ENCODE data around the gene IGFBP4. TPM values are rescaled to one million over a fixed set of nuclear protein-coding genes. Genes with fewer than 3 reads are reported as not detected.

The IGFBP4 gene
- total and polyA plus RNA-seq, 4 donors = 74.1 to 649 (median 238) TPM

- Histone ChIP-seq H3K4me3 (ENCODE audit: low read depth in 1 of 3, low read length in 3 of 3) (no peak overlapping the region), H3K36me3 (ENCODE audit: control insufficient read depth in 4 of 4, insufficient read depth in 3 of 4, low read depth in 1 of 4, low read length in 3 of 4) (no peaks in the 10 kb centered on the region), H3K27ac (ENCODE audit: low read depth in 1 of 2, low read length in 2 of 2) (no peak overlapping the region), H3K27me3 (ENCODE audit: control insufficient read depth in 4 of 4, insufficient read depth in 4 of 4, low read length in 3 of 4) (no peaks in the 10 kb centered on the region), H3K4me1 (ENCODE audit: control insufficient read depth in 4 of 4, insufficient read depth in 4 of 4, low read length in 3 of 4) (peaks cover 0 to 10% (median 4%) of the 10 kb centered on the region in 4 donors), H3K9ac (ENCODE audit: low read depth in 1 of 2, low read length in 2 of 2) (no peak overlapping the region), H3K9me3 (ENCODE audit: control insufficient read depth in 4 of 4, low read length in 3 of 4) (no peaks in the 10 kb centered on the region)
- no peak for TF ChIP-seq REST (IDR thresholded peaks at IDR 0.05)
- no peak for TF ChIP-seq FOXA1 (IDR thresholded peaks at IDR 0.05)
- TF ChIP-seq CTCF (IDR thresholded peaks at IDR 0.05; ENCODE audit: low read depth, low read length, missing input control) = no peak
- TF ChIP-seq MAX (IDR thresholded peaks at IDR 0.05) = no peak
- TF ChIP-seq HNF4A (conservative IDR thresholded peaks at IDR 0.05) = no peak
- TF ChIP-seq FOXA2 (IDR thresholded peaks at IDR 0.05) = no peak
- TF ChIP-seq ZBTB33 (IDR thresholded peaks at IDR 0.05) = no peak
- TF ChIP-seq RXRA (IDR thresholded peaks at IDR 0.05) = no peak
- no peak for TF ChIP-seq RAD21 (IDR thresholded peaks at IDR 0.05)
- TF ChIP-seq YY1 (IDR thresholded peaks at IDR 0.05) = no peak
- no peak for TF ChIP-seq ATF3 (IDR thresholded peaks at IDR 0.05)
- 73% methylated on average over 9 of the region's 9 CpGs for WGBS
- DNase-seq (ENCODE audit: low spot score) = no peak
Measured at GRCh38 chr17:40498281-40499084, 55.2 kb downstream of the IGFBP4 start.

GRCh38 chr17:40499551-40500189 lies 56.4 kb downstream of the IGFBP4 start:
- peak; percentile 43 for DNase-seq (ENCODE audit: low spot score)
- H3K4me3 ChIP-seq (ENCODE audit: low read depth in 1 of 3, low read length in 3 of 3) = no peak overlapping the region
- WGBS = 20% methylated on average over 17 of the region's 17 CpGs
- H3K27me3 ChIP-seq (ENCODE audit: control insufficient read depth in 4 of 4, insufficient read depth in 4 of 4, low read length in 3 of 4) = no peaks in the 10 kb centered on the region
- H3K36me3 ChIP-seq (ENCODE audit: control insufficient read depth in 4 of 4, insufficient read depth in 3 of 4, low read depth in 1 of 4, low read length in 3 of 4) = no peaks in the 10 kb centered on the region
- peaks cover 0 to 10% (median 4%) of the 10 kb centered on the region in 4 donors for H3K4me1 ChIP-seq (ENCODE audit: control insufficient read depth in 4 of 4, insufficient read depth in 4 of 4, low read length in 3 of 4)
- no peak overlapping the region for H3K9ac ChIP-seq (ENCODE audit: low read depth in 1 of 2, low read length in 2 of 2)
- peak overlapping the region; percentile 45 to 48 for H3K27ac ChIP-seq (ENCODE audit: low read depth in 1 of 2, low read length in 2 of 2)
- no peaks in the 10 kb centered on the region for H3K9me3 ChIP-seq (ENCODE audit: control insufficient read depth in 4 of 4, low read length in 3 of 4)
- TF ChIP-seq RXRA (IDR thresholded peaks at IDR 0.05) = peak; percentile 91 to 94
- TF ChIP-seq YY1 (IDR thresholded peaks at IDR 0.05) = peak; percentile 67
- no peak for TF ChIP-seq FOXA1 (IDR thresholded peaks at IDR 0.05)
- no peak for TF ChIP-seq FOXA2 (IDR thresholded peaks at IDR 0.05)
- TF ChIP-seq ZBTB33 (IDR thresholded peaks at IDR 0.05) = no peak
- no peak for TF ChIP-seq ATF3 (IDR thresholded peaks at IDR 0.05)
- no peak for TF ChIP-seq HNF4G (IDR thresholded peaks at IDR 0.05)
- peak; percentile 82 for TF ChIP-seq REST (IDR thresholded peaks at IDR 0.05)
- TF ChIP-seq MAX (IDR thresholded peaks at IDR 0.05) = peak; percentile 51
- TF ChIP-seq RAD21 (IDR thresholded peaks at IDR 0.05) = peak; percentile 51 to 60
- peak; percentile 85 for TF ChIP-seq SP1 (IDR thresholded peaks at IDR 0.05)
- peak in 1 of 2 donors; percentile 21 for TF ChIP-seq HNF4A (conservative IDR thresholded peaks at IDR 0.05)

Measured in liver (tissue), 9 donors.